Parathyroid adenoma (tissue), 2 donors: ENCODE results near the gene SUSD1.

Source experiments
- H2AFZ ChIP-seq: fragments of 300-600 bp; sonication (generic); one replicate; pipeline ENCODE4 v1.7.0; 2017; ENCODE audit warnings: antibody characterized with exemption, mild to moderate bottlenecking
- H3K27ac ChIP-seq: fragments of 300-600 bp; sonication (generic); one replicate; pipeline ENCODE4 v1.7.0; 2017
- H3K27me3 ChIP-seq: fragments of 300-600 bp; sonication (generic); one replicate; pipeline ENCODE4 v1.7.0; 2017; ENCODE audit warnings: low read length; ENCODE audit not compliant: control insufficient read depth, insufficient read depth
- H3K36me3 ChIP-seq: fragments of 300-600 bp; sonication (generic); one replicate; pipeline ENCODE4 v1.7.0; 2017; ENCODE audit warnings: low read length; ENCODE audit not compliant: control insufficient read depth, insufficient read depth
- H3K4me1 ChIP-seq: fragments of 300-600 bp; sonication (generic); one replicate; pipeline ENCODE4 v1.7.0; 2017; ENCODE audit warnings: control low read depth
- H3K4me2 ChIP-seq: fragments of 300-600 bp; sonication (generic); one replicate; pipeline ENCODE4 v1.7.0; 2017; ENCODE audit warnings: low read length
- H3K4me3 ChIP-seq: fragments of 300-600 bp; sonication (generic); one replicate; pipeline ENCODE4 v1.7.0; 2017; ENCODE audit warnings: low read depth, low read length
- H3K79me2 ChIP-seq: fragments of 300-600 bp; sonication (generic); one replicate; pipeline ENCODE4 v1.7.0; 2017; ENCODE audit warnings: control low read depth
- H3K9ac ChIP-seq: fragments of 300-600 bp; sonication (generic); one replicate; pipeline ENCODE4 v1.7.0; 2017; ENCODE audit warnings: mild to moderate bottlenecking
- H3K9me3 ChIP-seq: fragments of 300-600 bp; sonication (generic); one replicate; pipeline ENCODE4 v1.7.0; 2017; ENCODE audit warnings: low read length; ENCODE audit not compliant: control insufficient read depth
- TF ChIP-seq, protein P1 (sequence below): fragments of 300-600 bp; sonication (generic); IDR thresholded peaks from one replicate; pipeline ENCODE4 v1.7.0; 2017; ENCODE audit warnings: antibody characterized with exemption, mild to moderate bottlenecking
- donor health status: primary hyperparathyroidism.

The SUSD1 gene

DNA sequence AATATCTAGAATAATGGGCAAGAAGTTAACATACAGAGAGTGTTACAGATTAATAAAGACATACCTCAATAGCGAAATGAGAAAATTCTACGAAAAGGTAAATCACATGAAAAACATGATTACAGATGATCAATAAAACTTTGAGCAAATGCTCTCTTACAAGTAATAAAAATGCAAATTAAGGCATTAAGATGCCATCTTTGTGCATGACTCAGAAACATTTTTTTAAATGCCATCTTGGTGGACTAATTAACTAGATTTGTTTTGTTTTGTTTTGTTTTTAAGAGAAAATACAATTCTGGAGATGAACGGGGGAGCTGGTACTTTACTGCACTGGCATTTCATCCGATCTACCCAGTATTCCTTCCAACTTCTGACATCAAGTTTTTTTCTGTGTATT lies 130.2 kb downstream of the SUSD1 start:
- Histone ChIP-seq H2AFZ (no peak overlapping the region), H3K4me1 (no peaks in the 10 kb centered on the region), H3K9ac (no peak overlapping the region), H3K4me2 (no peak overlapping the region), H3K27me3 (no peaks in the 10 kb centered on the region), H3K27ac (no peak overlapping the region), H3K79me2 (no peaks in the 10 kb centered on the region), H3K9me3 (no peaks in the 10 kb centered on the region), H3K36me3 (no peaks in the 10 kb centered on the region), H3K4me3 (no peak overlapping the region)
- TF ChIP-seq, protein P1, sequence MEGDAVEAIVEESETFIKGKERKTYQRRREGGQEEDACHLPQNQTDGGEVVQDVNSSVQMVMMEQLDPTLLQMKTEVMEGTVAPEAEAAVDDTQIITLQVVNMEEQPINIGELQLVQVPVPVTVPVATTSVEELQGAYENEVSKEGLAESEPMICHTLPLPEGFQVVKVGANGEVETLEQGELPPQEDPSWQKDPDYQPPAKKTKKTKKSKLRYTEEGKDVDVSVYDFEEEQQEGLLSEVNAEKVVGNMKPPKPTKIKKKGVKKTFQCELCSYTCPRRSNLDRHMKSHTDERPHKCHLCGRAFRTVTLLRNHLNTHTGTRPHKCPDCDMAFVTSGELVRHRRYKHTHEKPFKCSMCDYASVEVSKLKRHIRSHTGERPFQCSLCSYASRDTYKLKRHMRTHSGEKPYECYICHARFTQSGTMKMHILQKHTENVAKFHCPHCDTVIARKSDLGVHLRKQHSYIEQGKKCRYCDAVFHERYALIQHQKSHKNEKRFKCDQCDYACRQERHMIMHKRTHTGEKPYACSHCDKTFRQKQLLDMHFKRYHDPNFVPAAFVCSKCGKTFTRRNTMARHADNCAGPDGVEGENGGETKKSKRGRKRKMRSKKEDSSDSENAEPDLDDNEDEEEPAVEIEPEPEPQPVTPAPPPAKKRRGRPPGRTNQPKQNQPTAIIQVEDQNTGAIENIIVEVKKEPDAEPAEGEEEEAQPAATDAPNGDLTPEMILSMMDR = no peak

DNA sequence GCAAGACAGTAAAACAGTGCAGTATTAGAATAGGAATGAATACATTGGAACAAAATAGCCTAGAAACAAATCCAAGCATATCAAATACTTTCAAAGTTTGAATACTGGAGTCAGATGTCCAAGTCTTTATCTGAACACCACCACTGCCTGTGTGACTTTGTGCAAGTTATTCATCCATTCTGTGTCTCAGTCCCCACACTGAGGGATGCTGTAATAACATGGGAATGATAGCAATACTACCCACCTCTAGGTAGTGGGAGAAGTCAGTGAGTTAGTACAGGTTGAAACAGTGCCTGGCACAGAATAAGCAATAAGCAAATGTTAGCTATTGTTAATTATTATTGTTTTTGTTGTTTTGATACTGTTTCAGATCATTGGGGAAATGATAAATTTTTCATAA lies 130.9 kb downstream of the SUSD1 start:
- no peak overlapping the region for H3K27ac ChIP-seq
- no peak overlapping the region for H3K4me2 ChIP-seq
- H2AFZ ChIP-seq = no peak overlapping the region
- no peaks in the 10 kb centered on the region for H3K36me3 ChIP-seq
- H3K9ac ChIP-seq = no peak overlapping the region
- no peaks in the 10 kb centered on the region for H3K27me3 ChIP-seq
- no peaks in the 10 kb centered on the region for H3K79me2 ChIP-seq
- no peaks in the 10 kb centered on the region for H3K9me3 ChIP-seq
- TF ChIP-seq, protein P1 = no peak
- no peak overlapping the region for H3K4me3 ChIP-seq
- H3K4me1 ChIP-seq = no peaks in the 10 kb centered on the region

DNA sequence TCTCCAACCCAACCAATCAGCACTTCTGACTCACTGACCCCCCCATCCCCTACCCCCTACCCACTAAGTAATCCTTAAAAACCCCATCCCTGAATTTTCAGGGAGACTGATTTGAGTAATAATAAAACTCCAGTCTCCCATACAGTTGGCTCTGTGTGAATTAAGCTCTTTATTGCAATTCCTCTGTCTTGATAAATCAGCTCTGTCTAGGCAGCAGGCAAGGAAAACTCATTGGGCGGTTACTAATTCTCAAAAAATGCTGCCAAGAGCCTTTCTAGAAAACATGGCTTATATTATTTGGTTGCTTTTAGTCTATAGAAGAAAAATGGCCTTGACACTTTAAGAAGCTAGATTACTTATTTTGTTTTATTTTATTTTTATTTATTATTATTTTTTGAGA lies 131.7 kb downstream of the SUSD1 start:
- H3K79me2 ChIP-seq = no peaks in the 10 kb centered on the region
- TF ChIP-seq, protein P1 = no peak

DNA sequence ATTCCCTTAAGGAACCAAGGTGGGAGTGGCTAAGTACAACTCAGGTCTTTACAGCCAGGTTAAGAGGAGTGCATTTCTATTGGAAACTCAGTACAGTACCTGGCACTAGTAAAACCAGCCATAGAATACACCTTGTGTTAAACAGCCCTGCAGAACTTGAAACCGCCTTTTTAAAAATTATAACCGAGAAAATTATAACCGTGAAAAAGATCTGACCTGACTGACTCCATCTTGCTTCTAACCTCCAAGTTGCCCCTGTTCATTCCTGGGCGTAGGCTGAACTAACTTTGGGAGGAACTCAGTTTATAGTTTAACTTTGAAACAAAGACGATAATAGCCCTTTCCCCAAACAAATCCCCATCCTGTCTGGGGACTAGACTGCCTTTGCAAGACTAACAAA lies 132.3 kb downstream of the SUSD1 start:
- no peaks in the 10 kb centered on the region for H3K79me2 ChIP-seq
- no peak overlapping the region for H2AFZ ChIP-seq
- H3K27ac ChIP-seq = no peak overlapping the region
- no peaks in the 10 kb centered on the region for H3K36me3 ChIP-seq
- H3K4me3 ChIP-seq = no peak overlapping the region
- no peaks in the 10 kb centered on the region for H3K9me3 ChIP-seq
- no peaks in the 10 kb centered on the region for H3K4me1 ChIP-seq
- no peaks in the 10 kb centered on the region for H3K27me3 ChIP-seq
- no peak overlapping the region for H3K4me2 ChIP-seq
- H3K9ac ChIP-seq = no peak overlapping the region
- TF ChIP-seq, protein P1 = no peak

More for the DNA sequence above, 131.7 kb downstream of the SUSD1 start:
- no peaks in the 10 kb centered on the region for H3K27me3 ChIP-seq
- no peak overlapping the region for H3K4me2 ChIP-seq
- H3K9ac ChIP-seq = no peak overlapping the region
- H3K4me1 ChIP-seq = no peaks in the 10 kb centered on the region
- no peak overlapping the region for H3K27ac ChIP-seq
- no peak overlapping the region for H2AFZ ChIP-seq
- no peaks in the 10 kb centered on the region for H3K36me3 ChIP-seq
- no peaks in the 10 kb centered on the region for H3K9me3 ChIP-seq
- no peak overlapping the region for H3K4me3 ChIP-seq

DNA sequence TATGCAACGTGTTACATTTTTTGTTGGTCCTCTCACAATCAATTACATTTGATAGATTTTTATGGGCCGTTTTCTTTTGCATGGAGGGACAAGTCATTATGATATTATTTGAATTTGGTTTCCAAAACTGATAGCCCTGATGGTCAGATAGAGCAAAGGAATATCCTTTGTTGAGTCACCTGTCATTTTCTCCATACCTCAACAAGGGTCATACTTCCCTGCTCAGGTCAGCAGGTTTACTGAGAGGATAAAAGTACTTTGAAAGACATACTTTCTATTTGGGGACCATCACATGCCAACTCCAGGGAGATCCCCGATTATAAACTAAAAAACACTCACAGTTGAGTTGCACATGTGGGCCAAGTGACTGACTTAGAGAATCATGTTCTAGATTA lies 132.9 kb downstream of the SUSD1 start:
- no peaks in the 10 kb centered on the region for H3K36me3 ChIP-seq
- TF ChIP-seq, protein P1 = no peak
- H3K9me3 ChIP-seq = no peaks in the 10 kb centered on the region
- no peak overlapping the region for H3K4me2 ChIP-seq
- no peaks in the 10 kb centered on the region for H3K79me2 ChIP-seq
- H3K27ac ChIP-seq = no peak overlapping the region
- H2AFZ ChIP-seq = no peak overlapping the region
- no peaks in the 10 kb centered on the region for H3K4me1 ChIP-seq
- no peak overlapping the region for H3K9ac ChIP-seq
- no peak overlapping the region for H3K4me3 ChIP-seq
- no peaks in the 10 kb centered on the region for H3K27me3 ChIP-seq
